Bronchial epithelial cell (primary cell): ENCODE measurements around the gene MAGEA3. TPM values are rescaled to one million over a fixed set of nuclear protein-coding genes. Genes with fewer than 3 reads are reported as not detected.
"Not testable (repeated sequence)": the region's sequence is repeated elsewhere in the genome, so short reads cannot be mapped to it uniquely, and the experiment has no call there.

Source experiments
- DNase-seq: peaks from one replicate; pipeline ENCODE4 v3.0.0-alpha.2; 2010; ENCODE audit warnings: low read depth
- FAIRE-seq: peaks from 2 replicates; lab custom pipeline; 2011; peaks lifted over from hg19 to GRCh38; lab: Jason Lieb, UNC
- H3K27me3 ChIP-seq: 2 replicates; pipeline ENCODE4 v1.5.1; 2011; ENCODE audit warnings: low read length; ENCODE audit not compliant: control insufficient read depth, insufficient read depth
- H3K36me3 ChIP-seq: 2 replicates; pipeline ENCODE4 v1.5.1; 2011; ENCODE audit warnings: low read length; ENCODE audit not compliant: control insufficient read depth, insufficient read depth
- H3K4me3 ChIP-seq: 2 replicates; pipeline ENCODE4 v1.5.1; 2011; ENCODE audit warnings: mild to moderate bottlenecking, low read depth, low read length, control low read depth
- total RNA-seq: library from RNA; depleted of rRNA; stranded (reverse); fragments of >200 nt; gene quantifications from 2 replicates; pipeline ENCODE4 v1.2.1, GENCODE V29; 2014
- TF ChIP-seq, protein P1 (sequence below): IDR thresholded peaks from 2 replicates; pipeline ENCODE4 v1.5.1; 2011; ENCODE audit warnings: mild to moderate bottlenecking, moderate library complexity, low read length, control low read depth, inconsistent platforms; ENCODE audit not compliant: insufficient read depth, severe bottlenecking

MAGEA3 gene
- total RNA-seq, 1 donor from 2014 or later = not detected

DNA sequence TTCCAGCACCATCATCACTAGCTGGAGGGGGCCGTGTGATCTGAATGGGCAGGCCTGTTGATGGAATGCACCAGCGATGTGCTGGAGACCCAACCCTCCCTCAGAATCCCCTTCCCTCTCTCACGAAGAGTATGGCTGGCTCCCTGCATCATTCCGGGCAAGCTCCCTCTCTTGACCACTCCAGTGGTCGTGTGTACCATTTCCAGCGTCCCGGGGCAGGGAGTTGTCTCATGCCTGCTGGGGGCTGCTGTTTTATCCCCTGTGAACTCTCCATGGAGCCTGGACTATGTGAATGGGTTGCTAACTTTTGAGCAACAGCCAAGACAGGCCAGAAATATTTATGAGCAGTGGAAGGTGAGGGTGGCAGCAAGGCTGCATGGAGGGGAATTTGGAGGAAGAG lies 26.8 kb downstream of the MAGEA3 start:
- no peak overlapping the region for H3K4me3 ChIP-seq
- no peak for FAIRE-seq

DNA sequence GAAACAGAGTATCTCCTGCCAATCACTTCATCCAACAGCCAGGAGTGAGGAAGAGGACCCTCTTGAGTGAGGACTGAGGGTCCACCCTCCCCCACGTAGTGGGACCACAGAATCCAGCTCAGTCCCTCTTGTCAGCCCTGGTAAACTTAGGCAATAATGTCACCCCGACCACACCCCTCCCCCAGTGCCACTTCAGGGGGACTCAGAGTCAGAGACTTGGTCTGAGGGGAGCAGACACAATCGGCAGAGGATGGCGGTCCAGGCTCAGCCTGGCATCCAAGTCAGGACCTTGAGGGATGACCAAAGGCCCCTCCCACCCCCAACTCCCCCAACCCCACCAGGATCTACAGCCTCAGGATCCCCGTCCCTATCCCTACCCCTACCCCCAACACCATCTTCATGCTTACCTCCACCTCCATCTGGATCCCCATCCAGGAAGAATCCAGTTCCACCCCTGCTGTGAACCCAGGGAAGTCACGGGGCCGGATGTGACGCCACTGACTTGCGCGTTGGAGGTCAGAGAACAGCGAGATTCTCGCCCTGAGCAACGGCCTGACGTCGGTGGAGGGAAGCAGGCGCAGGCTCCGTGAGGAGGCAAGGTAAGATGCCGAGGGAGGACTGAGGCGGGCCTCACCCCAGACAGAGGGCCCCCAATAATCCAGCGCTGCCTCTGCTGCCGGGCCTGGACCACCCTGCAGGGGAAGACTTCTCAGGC lies 34.8 kb downstream of the MAGEA3 start, which contains the start of the genes CSAG1 and MAGEA12:
Gene CSAG1 (minus strand): TSS at position 461 of the 715 bp plus-strand sequence. CDS start 1,261 bp downstream, outside the sequence.
Gene MAGEA12 (plus strand): TSS at position 497 of the 715 bp plus-strand sequence. CDS start 2,405 bp downstream, outside the sequence.
- no peaks in the 10 kb centered on the region for H3K36me3 ChIP-seq

More for the DNA sequence above, 26.8 kb downstream of the MAGEA3 start:
- TF ChIP-seq, protein P1, sequence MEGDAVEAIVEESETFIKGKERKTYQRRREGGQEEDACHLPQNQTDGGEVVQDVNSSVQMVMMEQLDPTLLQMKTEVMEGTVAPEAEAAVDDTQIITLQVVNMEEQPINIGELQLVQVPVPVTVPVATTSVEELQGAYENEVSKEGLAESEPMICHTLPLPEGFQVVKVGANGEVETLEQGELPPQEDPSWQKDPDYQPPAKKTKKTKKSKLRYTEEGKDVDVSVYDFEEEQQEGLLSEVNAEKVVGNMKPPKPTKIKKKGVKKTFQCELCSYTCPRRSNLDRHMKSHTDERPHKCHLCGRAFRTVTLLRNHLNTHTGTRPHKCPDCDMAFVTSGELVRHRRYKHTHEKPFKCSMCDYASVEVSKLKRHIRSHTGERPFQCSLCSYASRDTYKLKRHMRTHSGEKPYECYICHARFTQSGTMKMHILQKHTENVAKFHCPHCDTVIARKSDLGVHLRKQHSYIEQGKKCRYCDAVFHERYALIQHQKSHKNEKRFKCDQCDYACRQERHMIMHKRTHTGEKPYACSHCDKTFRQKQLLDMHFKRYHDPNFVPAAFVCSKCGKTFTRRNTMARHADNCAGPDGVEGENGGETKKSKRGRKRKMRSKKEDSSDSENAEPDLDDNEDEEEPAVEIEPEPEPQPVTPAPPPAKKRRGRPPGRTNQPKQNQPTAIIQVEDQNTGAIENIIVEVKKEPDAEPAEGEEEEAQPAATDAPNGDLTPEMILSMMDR = no peak
- H3K27me3 ChIP-seq = no peaks in the 10 kb centered on the region
- no peaks in the 10 kb centered on the region for H3K36me3 ChIP-seq
- DNase-seq = no peak

DNA sequence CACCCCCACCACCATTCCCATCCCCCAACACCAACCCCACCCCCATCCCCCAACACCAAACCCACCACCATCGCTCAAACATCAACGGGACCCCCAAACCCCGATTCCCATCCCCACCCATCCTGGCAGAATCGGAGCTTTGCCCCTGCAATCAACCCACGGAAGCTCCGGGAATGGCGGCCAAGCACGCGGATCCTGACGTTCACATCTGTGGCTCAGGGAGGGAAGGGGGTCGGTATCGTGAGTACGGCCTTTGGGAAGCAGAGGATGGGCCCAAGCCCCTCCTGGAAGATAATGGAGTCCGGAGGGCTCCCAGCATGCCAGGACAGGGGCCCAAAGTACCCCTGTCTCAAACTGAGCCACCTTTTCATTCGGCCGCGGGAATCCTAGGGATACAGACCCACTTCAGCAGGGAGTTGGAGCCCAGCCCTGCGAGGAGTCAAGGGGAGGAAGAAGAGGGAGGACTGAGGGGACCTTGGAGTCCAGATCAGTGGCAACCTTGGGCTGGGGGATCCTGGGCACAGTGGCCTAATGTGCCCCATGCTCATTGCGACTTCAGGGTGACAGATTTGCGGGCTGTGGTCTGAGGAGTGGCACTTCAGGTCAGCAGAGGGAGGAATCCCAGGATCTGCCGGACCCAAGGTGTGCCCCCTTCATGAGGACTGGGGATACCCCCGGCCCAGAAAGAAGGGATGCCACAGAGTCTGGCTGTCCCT lies 35.7 kb downstream of the MAGEA3 start:
- not testable (repeated sequence) for DNase-seq, H3K27me3 ChIP-seq, H3K36me3 ChIP-seq, FAIRE-seq, H3K4me3 ChIP-seq

More for the DNA sequence above, 34.8 kb downstream of the MAGEA3 start, which contains the start of the genes CSAG1 and MAGEA12:
- DNase-seq = no peak
- TF ChIP-seq, protein P1 = no peak
- H3K4me3 ChIP-seq = no peak within 1 kb of the TSS
- no peak for FAIRE-seq
- H3K27me3 ChIP-seq = no peaks in the 10 kb centered on the region

DNA sequence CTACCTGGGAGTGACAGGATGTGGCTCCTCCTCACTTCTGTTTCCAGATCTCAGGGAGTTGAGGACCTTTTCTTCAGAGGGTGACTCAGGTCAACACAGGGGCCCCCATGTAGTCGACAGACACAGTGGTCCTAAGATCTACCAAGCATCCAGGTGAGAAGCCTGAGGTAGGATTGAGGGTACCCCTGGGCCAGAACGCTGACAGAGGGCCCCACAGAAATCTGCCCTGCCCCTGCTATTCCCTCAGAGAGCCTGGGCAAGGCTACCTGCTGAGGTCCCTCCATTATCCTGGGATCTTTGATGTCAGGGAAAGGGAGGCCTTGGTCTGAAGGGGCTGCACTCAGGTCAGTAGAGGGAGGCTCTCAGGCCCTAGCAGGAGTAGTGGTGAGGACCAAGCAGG lies 36.5 kb downstream of the MAGEA3 start:
- Histone ChIP-seq H3K27me3 (no peaks in the 10 kb centered on the region), H3K36me3 (no peaks in the 10 kb centered on the region), H3K4me3 (no peak overlapping the region)
- no peak for DNase-seq
- no peak for FAIRE-seq
- TF ChIP-seq, protein P1 = no peak

DNA sequence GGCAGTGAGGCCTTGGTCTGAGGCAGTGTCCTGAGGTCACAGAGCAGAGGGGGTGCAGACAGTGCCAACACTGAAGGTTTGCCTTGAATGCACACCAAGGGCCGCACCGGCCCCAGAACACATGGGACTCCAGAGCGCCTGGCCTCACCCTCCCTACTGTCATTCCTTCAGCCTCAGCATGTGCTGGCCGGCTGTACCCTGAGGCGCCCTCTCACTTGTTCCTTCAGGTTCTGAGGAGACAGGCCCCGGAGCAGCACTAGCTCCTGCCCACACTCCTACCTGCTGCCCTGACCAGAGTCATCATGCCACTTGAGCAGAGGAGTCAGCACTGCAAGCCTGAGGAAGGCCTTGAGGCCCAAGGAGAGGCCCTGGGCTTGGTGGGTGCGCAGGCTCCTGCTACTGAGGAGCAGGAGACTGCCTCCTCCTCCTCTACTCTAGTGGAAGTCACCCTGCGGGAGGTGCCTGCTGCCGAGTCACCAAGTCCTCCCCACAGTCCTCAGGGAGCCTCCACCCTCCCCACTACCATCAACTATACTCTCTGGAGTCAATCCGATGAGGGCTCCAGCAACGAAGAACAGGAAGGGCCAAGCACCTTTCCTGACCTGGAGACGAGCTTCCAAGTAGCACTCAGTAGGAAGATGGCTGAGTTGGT lies 37.4 kb downstream of the MAGEA3 start:
- Histone ChIP-seq H3K27me3 (no peaks in the 10 kb centered on the region), H3K36me3 (no peaks in the 10 kb centered on the region), H3K4me3 (no peak overlapping the region)
- DNase-seq = no peak
- TF ChIP-seq, protein P1 = no peak
- FAIRE-seq = no peak

DNA sequence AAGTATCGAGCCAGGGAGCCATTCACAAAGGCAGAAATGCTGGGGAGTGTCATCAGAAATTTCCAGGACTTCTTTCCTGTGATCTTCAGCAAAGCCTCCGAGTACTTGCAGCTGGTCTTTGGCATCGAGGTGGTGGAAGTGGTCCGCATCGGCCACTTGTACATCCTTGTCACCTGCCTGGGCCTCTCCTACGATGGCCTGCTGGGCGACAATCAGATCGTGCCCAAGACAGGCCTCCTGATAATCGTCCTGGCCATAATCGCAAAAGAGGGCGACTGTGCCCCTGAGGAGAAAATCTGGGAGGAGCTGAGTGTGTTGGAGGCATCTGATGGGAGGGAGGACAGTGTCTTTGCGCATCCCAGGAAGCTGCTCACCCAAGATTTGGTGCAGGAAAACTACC lies 37.9 kb downstream of the MAGEA3 start:
- not testable (repeated sequence) for H3K36me3 ChIP-seq, H3K4me3 ChIP-seq, DNase-seq, H3K27me3 ChIP-seq, FAIRE-seq
